Right lobe of liver (tissue), 6 donors: ENCODE measurements around the gene SIL1. TPM values are rescaled to one million over a fixed set of nuclear protein-coding genes. Genes with fewer than 3 reads are reported as not detected.

Experiments
- ATAC-seq, 4 donors: fragments of 200-7000 bp; cut with Tn5 transposase; one replicate each; pipeline ENCODE4 v1.9.1; 2020; ENCODE audit warnings: mild to moderate bottlenecking in 4 of 4, moderate library complexity in 4 of 4
- DNase-seq, 3 donors: peaks; one replicate each; pipeline ENCODE4 v3.0.0-alpha.2; 2020
- H3K27ac ChIP-seq, 3 donors: fragments of 200-600 bp; one replicate each; pipeline ENCODE4 v1.8.0; 2022
- H3K27me3 ChIP-seq, 2 donors: fragments of 200-600 bp; one replicate each; pipeline ENCODE4 v1.8.0; 2022
- H3K36me3 ChIP-seq, 4 donors: fragments of 200-600 bp; sonication (generic) in 1 of 4; one replicate each; pipeline versions ENCODE4 v1.5.1 to v1.8.0; 2017 to 2022; ENCODE audit warnings: control low read depth in 1 of 4
- H3K4me1 ChIP-seq, 4 donors: fragments of 200-600 bp; sonication (generic) in 1 of 4; one replicate each; pipeline versions ENCODE4 v1.5.1 to v1.8.0; 2017 to 2022; ENCODE audit warnings: control low read depth in 1 of 4
- H3K4me3 ChIP-seq, 3 donors: fragments of 200-600 bp; one replicate each; pipeline ENCODE4 v1.8.0; 2022
- H3K9me3 ChIP-seq, 4 donors: fragments of 200-600 bp; sonication (generic) in 1 of 4; one replicate each; pipeline versions ENCODE4 v1.5.1 to v1.8.0; 2017 to 2022; ENCODE audit warnings: control low read depth in 1 of 4
- POLR2A ChIP-seq: fragments of 450-650 bp; IDR thresholded peaks from one replicate; pipeline ENCODE4 v1.6.1; 2017; ENCODE audit warnings: antibody characterized with exemption, mild to moderate bottlenecking
- WGBS: methylation state at CpG from one replicate; pipeline ENCODE4 v1.1.6; 2018; ENCODE audit warnings: low coverage, low lambda C conversion rate; ENCODE audit not compliant: insufficient coverage; ENCODE audit errors: missing lambda C conversion rate; 5-methylcytosine and 5-hydroxymethylcytosine counted together
- intact Hi-C, 2 donors: fragments of 100-400 bp; cut with DNase I; formaldehyde crosslinking; loops; one replicate each; pipeline versions ENCODE4 v1.11.2 to v1.14.1; 2022
- total RNA-seq, 6 experiments: library from RNA; depleted of rRNA in 2 of 6; stranded (reverse); fragments of >200 nt in 2 of 6; fragmentation: NEBNext Ultra II Directional in 3 of 6; extraction: Animal tissue kit (Norgen Biotek cat#: 25700) in 3 of 6; gene quantifications; one replicate each; pipeline versions ENCODE4 v1.1.0 to v1.2.4, GENCODE V29; 2016 to 2023
- TF ChIP-seq, protein P1 (sequence below), 4 donors: fragments of 200-600 bp in 3 of 4; fragments of 450-650 bp in 1 of 4; IDR thresholded peaks; one replicate each; pipeline versions ENCODE4 v1.5.1 to v1.8.0; 2016 to 2022; ENCODE audit warnings: antibody characterized with exemption in 4 of 4, mild to moderate bottlenecking in 2 of 4
- donor health status: DM: no; HTN: yes; CAD: no.
- donor health status: DM: no; HTN: no; CAD: no.
- donor health status: DM: no; HTN: no; CAD: no.
- donor health status: DM: no; HTN: yes; CAD: no.
- donor health status: DM: no; HTN: yes; CAD: no.

The SIL1 gene
- total RNA-seq, 6 experiments from 2014 or later: 57.6 to 94.9 (median 67.0) TPM

DNA sequence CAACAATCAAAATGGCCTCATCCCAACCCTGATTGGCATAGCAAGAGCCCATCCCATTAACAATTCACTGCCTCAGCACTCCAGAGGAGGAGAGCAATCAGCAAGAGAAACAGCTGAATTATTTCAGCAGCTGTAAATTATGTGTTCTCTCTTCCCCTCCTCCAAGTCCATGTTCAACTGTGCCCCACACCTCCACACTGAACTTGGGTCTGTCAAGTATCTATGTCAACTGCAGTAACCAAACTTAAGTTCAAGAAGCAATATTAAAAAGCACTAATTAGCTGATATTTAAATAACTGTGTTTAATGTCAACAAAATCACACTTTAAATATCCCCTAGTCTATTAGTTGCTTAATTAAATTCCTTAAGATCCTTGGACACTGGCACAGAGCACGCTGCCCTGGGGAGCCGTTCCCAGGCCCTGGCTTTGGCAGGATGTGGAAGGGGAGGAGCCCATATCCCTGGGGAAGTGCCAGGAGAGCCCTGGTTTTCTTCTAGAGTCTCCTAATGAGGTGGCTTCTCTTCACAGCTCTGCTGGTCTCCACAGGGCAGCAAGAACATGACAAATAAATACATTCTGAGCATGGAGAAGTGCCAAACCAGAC is 50.6 kb downstream of the SIL1 start:
- TF ChIP-seq, protein P1, sequence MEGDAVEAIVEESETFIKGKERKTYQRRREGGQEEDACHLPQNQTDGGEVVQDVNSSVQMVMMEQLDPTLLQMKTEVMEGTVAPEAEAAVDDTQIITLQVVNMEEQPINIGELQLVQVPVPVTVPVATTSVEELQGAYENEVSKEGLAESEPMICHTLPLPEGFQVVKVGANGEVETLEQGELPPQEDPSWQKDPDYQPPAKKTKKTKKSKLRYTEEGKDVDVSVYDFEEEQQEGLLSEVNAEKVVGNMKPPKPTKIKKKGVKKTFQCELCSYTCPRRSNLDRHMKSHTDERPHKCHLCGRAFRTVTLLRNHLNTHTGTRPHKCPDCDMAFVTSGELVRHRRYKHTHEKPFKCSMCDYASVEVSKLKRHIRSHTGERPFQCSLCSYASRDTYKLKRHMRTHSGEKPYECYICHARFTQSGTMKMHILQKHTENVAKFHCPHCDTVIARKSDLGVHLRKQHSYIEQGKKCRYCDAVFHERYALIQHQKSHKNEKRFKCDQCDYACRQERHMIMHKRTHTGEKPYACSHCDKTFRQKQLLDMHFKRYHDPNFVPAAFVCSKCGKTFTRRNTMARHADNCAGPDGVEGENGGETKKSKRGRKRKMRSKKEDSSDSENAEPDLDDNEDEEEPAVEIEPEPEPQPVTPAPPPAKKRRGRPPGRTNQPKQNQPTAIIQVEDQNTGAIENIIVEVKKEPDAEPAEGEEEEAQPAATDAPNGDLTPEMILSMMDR (IDR thresholded peaks at IDR 0.05): no peak
- no peak for TF ChIP-seq POLR2A
- peaks cover 0 to 40% (median 19%) of the 10 kb centered on the region in 4 donors for H3K4me1 ChIP-seq

DNA sequence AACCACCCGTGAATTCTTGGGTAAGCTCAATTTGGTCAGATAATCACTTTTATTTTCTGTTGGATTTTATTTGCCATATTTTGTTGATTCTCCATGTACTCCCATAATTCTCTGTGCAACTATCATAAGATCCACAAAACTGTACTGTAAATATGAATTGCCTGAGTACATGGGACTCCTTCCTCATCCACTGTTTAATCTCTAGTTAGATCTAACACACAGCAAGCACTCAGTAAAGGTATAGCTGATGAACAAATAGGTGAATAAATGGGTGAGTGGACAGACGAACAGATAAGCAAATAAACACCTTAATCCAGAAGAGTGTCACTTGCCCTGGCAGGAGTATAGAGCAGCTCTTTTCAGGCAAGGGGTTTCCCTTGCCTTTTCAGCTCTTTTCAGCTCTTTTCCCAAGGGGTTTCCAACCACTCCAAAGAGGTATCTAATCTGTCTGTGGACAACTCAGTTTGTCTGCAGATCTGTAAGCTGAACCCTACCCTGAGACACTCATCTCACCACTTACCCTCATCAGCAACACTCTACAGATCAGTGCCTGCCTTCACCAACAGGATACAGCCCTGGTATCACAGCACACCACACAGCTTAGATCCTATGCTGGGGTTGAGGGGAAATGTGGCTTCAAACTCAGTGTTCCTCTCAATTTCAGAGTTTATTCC is 51.2 kb downstream of the SIL1 start:
- peaks cover 0 to 47% (median 22%) of the 10 kb centered on the region in 4 donors for H3K4me1 ChIP-seq
- H3K27me3 ChIP-seq: no peaks in the 10 kb centered on the region
- H3K27ac ChIP-seq: no peak overlapping the region
- intact Hi-C loops: no loop called here
- WGBS: 34% methylated on average over 2 of the region's 2 CpGs
- TF ChIP-seq POLR2A: no peak
- TF ChIP-seq, protein P1 (IDR thresholded peaks at IDR 0.05): no peak
- ATAC-seq: no peak
- no peak overlapping the region for H3K4me3 ChIP-seq
- H3K9me3 ChIP-seq: no peaks in the 10 kb centered on the region
- no peak for DNase-seq
- no peaks in the 10 kb centered on the region for H3K36me3 ChIP-seq

More for the DNA sequence above, 50.6 kb downstream of the SIL1 start:
- Histone ChIP-seq H3K9me3 (no peaks in the 10 kb centered on the region), H3K27me3 (no peaks in the 10 kb centered on the region), H3K4me3 (no peak overlapping the region), H3K27ac (no peak overlapping the region), H3K36me3 (no peaks in the 10 kb centered on the region)
- peak; percentile 54 to 82 (median 81) for DNase-seq
- ATAC-seq: peak; percentile 84 to 94 (median 90)
- WGBS: 0% methylated on average over 2 of the region's 2 CpGs
- intact Hi-C loops: no loop called here

DNA sequence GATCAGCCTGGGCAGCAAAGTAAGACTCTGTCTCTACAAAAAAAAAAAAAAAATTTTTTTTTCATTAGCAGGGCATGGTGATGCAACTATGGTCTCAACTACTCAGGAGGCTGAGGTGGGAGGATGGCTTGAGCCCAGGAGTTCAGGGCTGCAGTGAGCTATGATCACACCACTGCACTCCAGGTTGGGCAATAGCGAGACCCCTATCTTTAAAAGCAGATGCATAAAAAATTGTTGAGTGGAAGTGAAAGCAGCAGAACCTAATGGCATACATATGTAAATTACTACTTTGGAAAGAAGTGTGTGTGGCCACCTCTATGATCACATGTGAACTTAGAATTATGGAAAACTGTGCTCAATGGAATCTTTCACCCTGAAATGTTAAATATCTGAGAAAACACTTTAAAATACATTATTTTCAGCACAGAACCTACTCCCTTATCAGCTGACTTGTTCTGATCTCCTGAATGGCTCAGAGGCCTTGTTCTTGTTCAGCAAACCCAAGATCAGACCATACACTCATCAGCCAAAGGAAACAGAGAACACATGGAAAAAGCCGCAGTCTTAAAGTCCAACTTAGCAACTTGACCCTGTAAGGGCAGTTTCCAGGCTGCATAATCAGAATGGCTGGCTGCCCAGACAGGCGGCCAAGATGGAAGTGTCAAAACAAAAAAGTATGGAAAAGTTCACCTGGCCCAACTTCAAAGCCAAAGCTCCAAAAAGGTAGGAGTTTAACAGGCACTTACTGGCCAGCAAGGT is 56.5 kb downstream of the SIL1 start:
- WGBS: 26% methylated on average over 3 of the region's 3 CpGs
- DNase-seq (peak; percentile 59 to 84 (median 84)), ATAC-seq (peak; percentile 80 to 93 (median 90))
- Histone ChIP-seq H3K27me3 (no peaks in the 10 kb centered on the region), H3K9me3 (no peaks in the 10 kb centered on the region), H3K27ac (peak overlapping the region in 2 of 3 donors; percentile 27 to 72), H3K36me3 (no peaks in the 10 kb centered on the region), H3K4me3 (no peak overlapping the region), H3K4me1 (peaks cover 0 to 37% (median 16%) of the 10 kb centered on the region in 4 donors)
- no peak for TF ChIP-seq POLR2A
- TF ChIP-seq, protein P1 (IDR thresholded peaks at IDR 0.05): no peak
- intact Hi-C loops: no loop called here

DNA sequence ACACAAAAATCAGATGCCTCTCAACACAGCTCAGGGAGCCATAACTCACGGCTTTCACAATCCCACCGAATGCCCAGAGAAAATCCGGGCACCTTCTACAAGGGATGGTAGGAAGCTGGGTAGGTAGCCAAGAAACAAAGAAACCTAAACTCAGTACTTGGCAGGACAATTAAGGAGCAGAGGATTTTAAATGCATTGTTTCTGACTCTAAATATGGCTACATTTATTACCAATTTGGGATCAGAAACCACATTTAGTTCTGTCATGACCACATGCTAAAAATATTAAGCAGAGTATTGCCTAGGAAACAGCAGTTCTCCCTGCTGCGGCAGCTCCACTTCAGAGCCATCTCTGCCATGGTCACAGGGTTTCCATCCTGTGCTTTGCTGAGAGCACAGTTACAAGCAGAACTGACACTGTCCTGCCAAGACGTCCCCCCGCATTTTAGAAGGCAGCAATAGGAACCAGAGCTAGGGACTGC is 57.5 kb downstream of the SIL1 start:
- DNase-seq (no peak), ATAC-seq (peak in 1 of 4 donors; percentile 5)
- WGBS: 73% methylated on average over 6 of the region's 6 CpGs
- Histone ChIP-seq H3K4me3 (no peak overlapping the region), H3K27me3 (no peaks in the 10 kb centered on the region), H3K27ac (peak overlapping the region in 2 of 3 donors; percentile 27 to 72), H3K9me3 (no peaks in the 10 kb centered on the region), H3K36me3 (no peaks in the 10 kb centered on the region), H3K4me1 (peaks cover 0 to 37% (median 16%) of the 10 kb centered on the region in 4 donors)
- intact Hi-C loops: no loop called here
- TF ChIP-seq, protein P1 (IDR thresholded peaks at IDR 0.05): no peak
- TF ChIP-seq POLR2A: no peak
